ENCODE data around the gene MRGPRF.
A peak's percentile ranks its signal among the peaks of the same experiment; 100 is the strongest.

MRGPRF gene

GRCh38 chr11:69018924-69019323 lies 5.9 kb upstream of the MRGPRF start:
- no peak for DNase-seq

DNA sequence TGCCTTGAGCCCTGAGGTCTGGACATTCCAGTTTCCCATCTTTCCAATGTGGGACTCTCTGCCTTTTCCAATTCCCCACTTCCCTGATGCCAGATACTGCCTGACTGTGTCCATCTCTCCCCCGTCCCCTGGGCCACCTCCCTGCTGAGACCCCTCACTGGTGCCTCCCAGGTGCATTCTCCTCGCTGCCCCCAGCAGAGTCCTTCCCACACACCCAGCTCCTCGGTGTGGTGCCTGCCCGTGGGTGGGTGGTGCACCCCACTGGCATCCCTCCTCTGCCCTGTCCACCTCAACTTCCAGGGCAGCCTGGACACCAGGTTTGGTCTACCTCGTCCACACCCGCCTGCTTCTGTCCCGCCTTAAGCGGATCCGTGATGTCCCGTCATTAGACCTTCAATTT lies 4.9 kb upstream of the MRGPRF start:
- DNase-seq: no peak

GRCh38 chr11:69014898-69015549 lies 2.0 kb upstream of the MRGPRF start:
- no peak for DNase-seq

GRCh38 chr11:69014084-69014851 lies 1.2 kb upstream of the MRGPRF start:
- no peak for DNase-seq

DNA sequence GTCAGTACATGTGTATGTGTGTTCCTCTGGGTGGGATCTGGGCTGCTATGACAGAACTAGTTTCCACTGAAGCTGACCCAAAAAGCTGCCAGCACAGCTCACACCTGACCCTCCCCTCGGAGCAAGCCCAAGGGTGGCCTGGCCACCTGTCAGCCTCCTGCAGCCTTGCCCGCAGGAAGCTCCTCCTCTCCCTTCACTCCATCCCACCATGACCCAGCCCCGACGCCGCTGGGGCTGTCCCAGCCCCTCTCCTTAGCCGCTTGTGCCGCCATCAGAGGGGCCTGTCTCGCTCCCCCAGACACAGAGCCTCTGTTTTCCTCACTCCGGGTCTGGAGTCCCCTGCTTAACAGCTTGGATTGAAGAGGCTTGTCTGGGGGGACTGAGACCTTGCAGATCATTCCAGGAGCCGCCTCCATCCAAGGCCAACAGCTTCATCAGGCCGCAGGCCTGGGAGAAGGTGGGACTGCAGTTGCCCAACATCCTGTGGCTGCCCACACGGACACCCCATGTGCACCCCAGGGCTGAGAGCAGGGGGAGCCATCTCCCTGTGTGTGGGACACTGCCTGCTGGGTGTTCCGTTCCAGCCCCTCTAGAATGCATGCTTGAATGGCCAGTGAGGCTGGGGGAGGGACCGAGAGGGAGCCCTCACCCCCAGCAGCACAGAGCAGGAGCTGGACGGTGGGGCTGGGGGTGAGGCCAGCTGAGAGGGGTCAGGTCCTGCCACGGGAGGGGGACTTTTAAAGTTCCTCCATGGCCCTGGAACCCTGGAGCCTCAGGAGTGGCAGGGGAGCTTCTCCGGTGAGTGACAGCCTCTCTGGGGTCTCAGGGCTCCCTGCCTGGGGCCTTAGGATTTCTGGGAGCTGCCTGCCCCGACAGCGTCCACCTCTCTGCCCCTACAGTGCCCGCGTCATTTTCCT lies 696 bp downstream of the MRGPRF start:
- no peak for DNase-seq

GRCh38 chr11:69011624-69012091 lies 1.4 kb downstream of the MRGPRF start:
- DNase-seq: no peak

DNA sequence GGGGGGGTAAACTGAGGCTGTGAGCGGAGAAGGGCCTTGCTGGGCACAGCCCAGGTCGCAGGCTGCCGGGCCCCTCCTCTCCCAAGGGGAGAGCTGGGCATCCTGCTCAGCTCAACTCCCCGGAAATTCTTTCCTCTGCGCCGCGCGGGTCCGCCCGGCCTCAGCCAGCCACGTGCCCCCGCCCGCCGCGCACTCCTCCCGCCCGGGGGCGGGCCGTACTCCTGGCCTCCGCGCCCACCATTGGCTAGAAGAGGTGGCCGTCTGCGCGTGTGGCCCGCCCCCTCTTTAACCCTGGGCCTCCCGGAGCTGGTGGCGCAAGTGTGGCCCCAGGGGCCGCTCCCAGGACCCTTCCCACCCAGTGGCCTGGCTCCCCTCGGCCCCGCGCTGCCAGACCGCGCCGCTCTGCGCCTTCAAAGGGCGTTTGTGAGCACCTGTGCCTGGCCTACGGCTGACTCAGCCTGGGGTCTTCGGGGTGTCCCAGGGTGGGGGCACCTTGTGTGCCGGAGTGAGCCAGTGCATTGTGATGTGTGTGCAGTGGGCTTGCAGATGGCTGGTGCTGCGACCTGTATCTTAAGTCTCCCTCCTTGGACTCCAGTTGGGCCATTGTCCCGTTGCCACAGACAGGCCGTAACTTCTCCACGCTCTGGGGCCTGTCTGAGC lies 2.0 kb downstream of the MRGPRF start:
- peak in 1 of 2 donors; percentile 26 for DNase-seq

GRCh38 chr11:69010361-69010891 lies 2.6 kb downstream of the MRGPRF start:
- no peak for DNase-seq

DNA sequence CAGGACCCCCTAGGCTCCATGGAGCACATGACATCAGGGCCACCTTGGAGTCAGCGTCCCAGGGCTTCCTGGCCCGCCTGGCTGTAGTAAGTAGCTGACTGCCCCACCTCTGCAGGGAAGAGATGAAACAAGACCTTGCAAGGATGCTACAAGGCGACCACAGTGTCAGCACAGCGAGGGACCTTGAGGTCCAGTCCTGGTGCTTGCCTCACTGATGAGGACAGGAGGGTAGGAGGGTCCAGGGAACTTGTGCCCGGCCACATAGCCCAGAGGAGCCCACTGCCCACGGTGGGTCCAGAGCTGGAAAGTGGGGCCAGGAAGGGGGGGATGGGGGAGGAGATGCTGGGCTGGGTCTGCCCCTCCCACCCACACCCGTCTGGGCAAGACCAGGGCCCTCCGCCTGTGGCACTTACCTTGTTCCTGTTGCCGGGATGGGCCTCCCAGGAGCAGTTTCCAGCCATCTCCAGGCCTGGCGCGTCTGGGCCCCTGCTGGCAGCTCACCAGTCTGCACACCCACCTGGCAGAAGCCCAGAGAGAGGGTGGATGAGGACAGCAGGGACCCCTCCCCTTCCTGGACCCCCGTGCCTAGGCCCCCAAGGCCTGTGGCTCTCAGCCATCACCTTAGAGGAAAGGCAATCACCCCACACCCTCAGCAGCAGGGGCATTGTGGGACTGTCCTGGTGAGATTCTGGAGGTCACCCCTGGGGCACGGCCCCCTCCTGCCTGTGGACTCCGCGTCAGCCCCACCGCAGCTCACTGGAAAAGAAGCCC lies 3.4 kb downstream of the MRGPRF start:
- DNase-seq: no peak

DNA sequence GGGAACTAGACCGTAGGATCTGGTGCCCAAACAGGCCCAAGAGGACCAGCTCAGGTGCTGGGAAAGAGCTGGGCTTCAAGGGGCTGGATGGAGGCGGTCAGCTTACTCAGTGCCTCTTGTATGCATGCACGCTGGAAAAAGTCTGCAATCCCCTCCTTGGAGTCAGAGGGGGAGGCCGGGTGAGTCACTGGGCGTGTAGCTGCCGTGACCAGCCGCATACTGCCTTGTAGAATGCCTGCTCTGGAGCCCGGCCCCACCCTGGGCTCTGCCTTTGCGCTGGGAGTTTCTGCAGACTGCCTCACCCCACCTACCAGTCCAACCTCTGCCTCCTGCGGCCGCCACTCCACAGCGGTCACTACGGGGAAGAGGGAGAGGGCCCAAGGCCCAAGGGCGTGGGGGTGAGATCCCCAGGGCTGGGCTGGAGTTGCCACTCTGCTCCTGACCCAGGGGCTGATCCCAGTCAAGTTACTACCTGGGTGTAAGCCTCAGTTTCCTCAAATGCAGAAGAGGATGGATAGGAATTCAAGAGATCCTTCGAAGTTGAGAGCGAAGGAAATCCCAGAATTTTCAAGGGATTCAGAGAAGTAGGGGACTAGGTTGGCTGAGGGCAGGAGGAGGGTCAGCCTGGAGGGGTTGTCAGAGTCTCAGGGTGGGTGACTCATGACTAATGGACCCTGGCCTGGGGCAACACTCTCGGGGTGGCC lies 4.2 kb downstream of the MRGPRF start:
- DNase-seq: no peak

GRCh38 chr11:69007975-69008381 lies 5.1 kb downstream of the MRGPRF start:
- no peak for DNase-seq

DNA sequence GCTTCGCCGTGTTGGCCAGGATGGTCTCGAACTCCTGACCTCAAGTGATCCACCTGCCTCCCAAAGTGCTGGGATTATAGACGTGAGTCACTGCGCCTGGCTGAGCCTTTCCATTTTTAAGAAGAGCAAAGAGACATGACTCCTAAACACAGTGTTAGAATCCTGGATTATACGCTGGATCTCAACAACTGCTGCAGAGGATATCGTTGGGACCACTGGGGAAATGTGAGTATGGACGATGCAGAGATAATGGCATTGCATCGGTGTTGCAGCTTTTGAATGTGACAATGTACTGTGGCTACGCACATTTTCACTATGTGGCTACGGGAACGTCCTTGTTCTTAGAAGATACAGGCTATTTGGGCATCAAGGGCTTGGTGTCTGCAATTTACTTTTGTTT lies 6.2 kb downstream of the MRGPRF start:
- DNase-seq: no peak

- DNase-seq: no peak
These were observed 7.2 kb downstream of the MRGPRF start for GRCh38 chr11:69005631-69006368.

DNA sequence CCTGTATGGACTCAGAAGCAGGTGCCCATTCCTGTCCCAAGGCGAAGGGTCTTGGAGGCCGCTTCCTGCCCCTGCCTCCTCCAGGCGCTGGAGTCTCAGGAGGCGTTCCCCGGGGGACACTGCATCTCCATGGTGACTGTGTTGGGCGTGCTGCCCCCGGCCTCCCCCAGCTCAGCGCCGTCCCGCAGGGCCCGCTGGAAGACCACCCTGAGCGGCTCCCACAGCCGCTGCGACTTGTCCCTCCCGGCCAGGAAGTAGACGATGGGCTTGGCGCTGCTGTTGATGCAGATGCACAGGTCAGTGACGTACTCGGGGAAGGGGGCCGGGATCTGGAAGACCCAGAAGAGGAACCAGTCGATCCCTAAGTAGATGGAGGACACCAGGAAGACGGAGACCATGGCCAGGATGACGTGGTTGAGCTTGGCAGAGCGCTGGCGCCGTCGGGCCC lies 7.8 kb downstream of the MRGPRF start:
- DNase-seq: no peak

- no peak for DNase-seq
These were observed 8.4 kb downstream of the MRGPRF start for GRCh38 chr11:69004411-69005182.

- DNase-seq: no peak
These were observed 9.1 kb downstream of the MRGPRF start for GRCh38 chr11:69003866-69004367.

DNA sequence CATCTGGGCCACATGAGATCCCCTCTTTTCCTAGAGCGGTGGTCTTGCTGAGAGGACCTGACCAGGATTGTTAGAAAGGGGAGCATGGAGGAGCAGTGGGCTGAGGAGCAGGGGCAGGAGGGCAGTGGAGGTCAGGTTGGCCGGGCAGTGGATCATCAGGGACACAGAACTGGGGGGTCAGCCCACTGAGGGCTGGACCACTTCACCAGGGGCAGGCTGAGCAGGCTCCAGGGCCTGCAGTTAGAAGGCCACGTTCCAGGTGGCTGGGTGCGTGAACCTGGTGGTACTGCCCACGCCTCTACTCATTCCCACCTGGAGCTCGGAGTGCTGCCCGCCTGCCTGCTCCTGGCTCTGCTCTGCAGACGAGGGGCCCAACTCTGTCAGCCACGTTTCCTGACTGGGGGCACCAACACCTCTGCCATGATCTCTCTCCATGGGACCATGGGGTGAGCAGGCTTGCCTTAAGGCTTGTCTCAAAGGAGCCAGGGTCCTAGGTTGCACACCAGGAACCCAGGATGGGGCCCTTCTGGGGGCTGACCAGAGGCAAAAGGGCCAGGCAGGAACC lies 9.7 kb downstream of the MRGPRF start:
- no peak for DNase-seq

GRCh38 chr11:69002570-69003231 lies 10.3 kb downstream of the MRGPRF start:
- DNase-seq: no peak
